ENCODE measurements around the gene NEGR1. TPM values are rescaled to one million over a fixed set of nuclear protein-coding genes. Genes with fewer than 3 reads are reported as not detected.

NEGR1 gene
- total RNA-seq (2022) (15.1 and 19.2 TPM in 2 replicates), Bru-seq, nascent RNA (percentile 56 among the genes with signal in this experiment), BruChase-seq, experiment 1, labeled RNA remaining after a 6-hour chase (percentile 64 among the genes with signal in this experiment), BruChase-seq, experiment 2, labeled RNA remaining after a 2-hour chase (percentile 71 among the genes with signal in this experiment)
- long read RNA-seq, partial matches to known transcripts: 5 of 11 reads
- long read RNA-seq, other reads (novel, unspliced or antisense): 6 of 11 reads

- CTCF ChIA-PET: interaction anchor here (0.7 kb wide), 1 partner anchor 1135 kb away, joined by 6 read pairs; no protein-coding TSS in a partner anchor
- intact Hi-C loops (cut with micrococcal nuclease; ENCODE audit: unreplicated experiment): loop anchor here (5.0 to 10.0 kb wide), 4 partner anchors 85 to 340 kb away; no protein-coding TSS in a partner anchor
- Mint-ChIP-seq H3K9me3 (ENCODE audit: low read depth, unreplicated experiment) (no peaks in the 10 kb centered on the region), H3K4me1 (ENCODE audit: low read depth, unreplicated experiment) (peaks cover 23% of the 10 kb centered on the region), H3K36me3 (ENCODE audit: insufficient read depth, unreplicated experiment) (no peaks in the 10 kb centered on the region), H3K4me3 (ENCODE audit: low read depth, unreplicated experiment) (no peak within 1 kb of the TSS), H3K27me3 (ENCODE audit: unreplicated experiment) (no peaks in the 10 kb centered on the region), H3K27ac (ENCODE audit: unreplicated experiment) (peak within 1 kb of the TSS; percentile 63)
- peak; percentile 89 for DNase-seq
- TF ChIP-seq, protein P1, sequence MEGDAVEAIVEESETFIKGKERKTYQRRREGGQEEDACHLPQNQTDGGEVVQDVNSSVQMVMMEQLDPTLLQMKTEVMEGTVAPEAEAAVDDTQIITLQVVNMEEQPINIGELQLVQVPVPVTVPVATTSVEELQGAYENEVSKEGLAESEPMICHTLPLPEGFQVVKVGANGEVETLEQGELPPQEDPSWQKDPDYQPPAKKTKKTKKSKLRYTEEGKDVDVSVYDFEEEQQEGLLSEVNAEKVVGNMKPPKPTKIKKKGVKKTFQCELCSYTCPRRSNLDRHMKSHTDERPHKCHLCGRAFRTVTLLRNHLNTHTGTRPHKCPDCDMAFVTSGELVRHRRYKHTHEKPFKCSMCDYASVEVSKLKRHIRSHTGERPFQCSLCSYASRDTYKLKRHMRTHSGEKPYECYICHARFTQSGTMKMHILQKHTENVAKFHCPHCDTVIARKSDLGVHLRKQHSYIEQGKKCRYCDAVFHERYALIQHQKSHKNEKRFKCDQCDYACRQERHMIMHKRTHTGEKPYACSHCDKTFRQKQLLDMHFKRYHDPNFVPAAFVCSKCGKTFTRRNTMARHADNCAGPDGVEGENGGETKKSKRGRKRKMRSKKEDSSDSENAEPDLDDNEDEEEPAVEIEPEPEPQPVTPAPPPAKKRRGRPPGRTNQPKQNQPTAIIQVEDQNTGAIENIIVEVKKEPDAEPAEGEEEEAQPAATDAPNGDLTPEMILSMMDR (IDR thresholded peaks at IDR 0.05; ENCODE audit: unreplicated experiment): no peak
- no TSS peak for BruUV-seq (replicated peaks)
Observed at GRCh38 chr1:72282271-72283021, at the start of gene NEGR1. TSS of gene NEGR1 (minus strand) at chr1:72282539.

GRCh38 chr1:72326494-72326893 is 44.2 kb upstream of the NEGR1 start:
- DNase-seq: no peak
- Mint-ChIP-seq H3K4me3 (ENCODE audit: low read depth, unreplicated experiment) (no peak overlapping the region), H3K36me3 (ENCODE audit: insufficient read depth, unreplicated experiment) (no peaks in the 10 kb centered on the region), H3K27ac (ENCODE audit: unreplicated experiment) (no peak overlapping the region), H3K9me3 (ENCODE audit: low read depth, unreplicated experiment) (peaks cover 2% of the 10 kb centered on the region), H3K4me1 (ENCODE audit: low read depth, unreplicated experiment) (no peaks in the 10 kb centered on the region), H3K27me3 (ENCODE audit: unreplicated experiment) (no peaks in the 10 kb centered on the region)
- CTCF ChIA-PET: no interaction called here
- BruUV-seq (replicated peaks): no TSS peak
- TF ChIP-seq, protein P1 (IDR thresholded peaks at IDR 0.05; ENCODE audit: unreplicated experiment): no peak
- intact Hi-C loops (cut with micrococcal nuclease; ENCODE audit: unreplicated experiment): no loop called here

DNA sequence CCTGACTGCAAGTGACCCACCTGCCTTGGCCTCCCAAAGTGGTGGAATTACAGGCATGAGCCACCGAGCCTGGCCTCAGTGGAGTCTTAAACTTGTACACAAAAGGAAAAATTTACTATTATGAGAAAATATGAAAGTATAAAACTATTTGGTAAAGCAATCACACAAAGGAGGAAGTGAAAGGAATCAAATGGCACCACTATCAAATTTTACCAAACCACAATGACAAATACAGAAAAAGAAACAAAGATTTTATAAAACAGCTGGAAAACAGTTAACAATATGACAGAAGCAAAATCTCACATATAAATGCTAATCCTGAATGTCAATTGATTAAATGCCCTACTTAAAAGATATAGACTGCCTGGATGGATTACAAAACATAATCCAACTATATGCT is 42.1 kb upstream of the NEGR1 start:
- intact Hi-C loops (cut with micrococcal nuclease; ENCODE audit: unreplicated experiment): no loop called here
- H3K9me3 Mint-ChIP-seq (ENCODE audit: low read depth, unreplicated experiment): peaks cover 2% of the 10 kb centered on the region
- H3K4me3 Mint-ChIP-seq (ENCODE audit: low read depth, unreplicated experiment): no peak overlapping the region
- no peaks in the 10 kb centered on the region for H3K36me3 Mint-ChIP-seq (ENCODE audit: insufficient read depth, unreplicated experiment)
- CTCF ChIA-PET: no interaction called here
- H3K27ac Mint-ChIP-seq (ENCODE audit: unreplicated experiment): no peak overlapping the region
- no TSS peak for BruUV-seq (replicated peaks)
- TF ChIP-seq, protein P1 (IDR thresholded peaks at IDR 0.05; ENCODE audit: unreplicated experiment): no peak
- H3K4me1 Mint-ChIP-seq (ENCODE audit: low read depth, unreplicated experiment): no peaks in the 10 kb centered on the region
- H3K27me3 Mint-ChIP-seq (ENCODE audit: unreplicated experiment): no peaks in the 10 kb centered on the region
- DNase-seq: no peak

- Mint-ChIP-seq H3K9me3 (ENCODE audit: low read depth, unreplicated experiment) (peaks cover 2% of the 10 kb centered on the region), H3K27me3 (ENCODE audit: unreplicated experiment) (no peaks in the 10 kb centered on the region), H3K27ac (ENCODE audit: unreplicated experiment) (no peak overlapping the region), H3K4me3 (ENCODE audit: low read depth, unreplicated experiment) (no peak overlapping the region), H3K4me1 (ENCODE audit: low read depth, unreplicated experiment) (no peaks in the 10 kb centered on the region), H3K36me3 (ENCODE audit: insufficient read depth, unreplicated experiment) (no peaks in the 10 kb centered on the region)
- CTCF ChIA-PET: no interaction called here
- TF ChIP-seq, protein P1 (IDR thresholded peaks at IDR 0.05; ENCODE audit: unreplicated experiment): no peak
- intact Hi-C loops (cut with micrococcal nuclease; ENCODE audit: unreplicated experiment): no loop called here
- no peak for DNase-seq
- no TSS peak for BruUV-seq (replicated peaks)
Observed at GRCh38 chr1:72322910-72323309, 40.6 kb upstream of the NEGR1 start.

Measured in Calu3 (cell line).